Measurements from ENCODE around the gene SLC25A14.

Gene SLC25A14

GRCh38 chrX:130415201-130415600 lies 75.5 kb downstream of the SLC25A14 start:
- Histone ChIP-seq H3K27me3 (ENCODE audit: insufficient read depth, low read length) (no peaks in the 10 kb centered on the region), H3K27ac (ENCODE audit: low read depth, low read length, poor library complexity, severe bottlenecking) (no peak overlapping the region), H3K79me2 (ENCODE audit: insufficient read depth, low read length) (no peaks in the 10 kb centered on the region)

GRCh38 chrX:130416785-130417184 lies 77.1 kb downstream of the SLC25A14 start:
- H3K4me3 ChIP-seq (ENCODE audit: low read depth, low read length, poor library complexity, severe bottlenecking): no peak overlapping the region
- peaks cover 10% of the 10 kb centered on the region for H3K4me1 ChIP-seq (ENCODE audit: insufficient read depth, low read length, severe bottlenecking)
- H3K36me3 ChIP-seq (ENCODE audit: insufficient read depth, low read length): peaks cover 10% of the 10 kb centered on the region
- H3K4me2 ChIP-seq (ENCODE audit: low read length): no peak overlapping the region
- H3K9me2 ChIP-seq (ENCODE audit: low read depth, low read length): no peaks in the 10 kb centered on the region
- no peaks in the 10 kb centered on the region for H3K79me2 ChIP-seq (ENCODE audit: insufficient read depth, low read length)
- H4K20me1 ChIP-seq (ENCODE audit: insufficient read depth, low read length): no peaks in the 10 kb centered on the region
- no peak overlapping the region for H3K9ac ChIP-seq (ENCODE audit: low read length)
- H3F3A ChIP-seq (ENCODE audit: insufficient read depth, low read length): no peaks in the 10 kb centered on the region
- H3K27ac ChIP-seq (ENCODE audit: low read depth, low read length, poor library complexity, severe bottlenecking): no peak overlapping the region
- H2AFZ ChIP-seq (ENCODE audit: low read length): no peak overlapping the region
- no peaks in the 10 kb centered on the region for H3K9me3 ChIP-seq (ENCODE audit: low read length)
- no peaks in the 10 kb centered on the region for H3K27me3 ChIP-seq (ENCODE audit: insufficient read depth, low read length)
- TF ChIP-seq, protein P1, sequence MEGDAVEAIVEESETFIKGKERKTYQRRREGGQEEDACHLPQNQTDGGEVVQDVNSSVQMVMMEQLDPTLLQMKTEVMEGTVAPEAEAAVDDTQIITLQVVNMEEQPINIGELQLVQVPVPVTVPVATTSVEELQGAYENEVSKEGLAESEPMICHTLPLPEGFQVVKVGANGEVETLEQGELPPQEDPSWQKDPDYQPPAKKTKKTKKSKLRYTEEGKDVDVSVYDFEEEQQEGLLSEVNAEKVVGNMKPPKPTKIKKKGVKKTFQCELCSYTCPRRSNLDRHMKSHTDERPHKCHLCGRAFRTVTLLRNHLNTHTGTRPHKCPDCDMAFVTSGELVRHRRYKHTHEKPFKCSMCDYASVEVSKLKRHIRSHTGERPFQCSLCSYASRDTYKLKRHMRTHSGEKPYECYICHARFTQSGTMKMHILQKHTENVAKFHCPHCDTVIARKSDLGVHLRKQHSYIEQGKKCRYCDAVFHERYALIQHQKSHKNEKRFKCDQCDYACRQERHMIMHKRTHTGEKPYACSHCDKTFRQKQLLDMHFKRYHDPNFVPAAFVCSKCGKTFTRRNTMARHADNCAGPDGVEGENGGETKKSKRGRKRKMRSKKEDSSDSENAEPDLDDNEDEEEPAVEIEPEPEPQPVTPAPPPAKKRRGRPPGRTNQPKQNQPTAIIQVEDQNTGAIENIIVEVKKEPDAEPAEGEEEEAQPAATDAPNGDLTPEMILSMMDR (IDR thresholded peaks at IDR 0.05; ENCODE audit: low read length): no peak
- TF ChIP-seq EZH2 (IDR thresholded peaks at IDR 0.05; ENCODE audit: borderline replicate concordance, low read length): no peak

More at GRCh38 chrX:130415201-130415600, 75.5 kb downstream of the SLC25A14 start:
- H3K4me1 ChIP-seq (ENCODE audit: insufficient read depth, low read length, severe bottlenecking): peaks cover 10% of the 10 kb centered on the region
- no peaks in the 10 kb centered on the region for H3K9me3 ChIP-seq (ENCODE audit: low read length)
- TF ChIP-seq, protein P1 (IDR thresholded peaks at IDR 0.05; ENCODE audit: low read length): no peak
- TF ChIP-seq EZH2 (IDR thresholded peaks at IDR 0.05; ENCODE audit: borderline replicate concordance, low read length): no peak
- no peaks in the 10 kb centered on the region for H3F3A ChIP-seq (ENCODE audit: insufficient read depth, low read length)
- no peak overlapping the region for H3K9ac ChIP-seq (ENCODE audit: low read length)
- no peak overlapping the region for H2AFZ ChIP-seq (ENCODE audit: low read length)
- H3K36me3 ChIP-seq (ENCODE audit: insufficient read depth, low read length): peaks cover 18% of the 10 kb centered on the region
- no peaks in the 10 kb centered on the region for H3K9me2 ChIP-seq (ENCODE audit: low read depth, low read length)
- no peak overlapping the region for H3K4me2 ChIP-seq (ENCODE audit: low read length)
- no peaks in the 10 kb centered on the region for H4K20me1 ChIP-seq (ENCODE audit: insufficient read depth, low read length)
- no peak overlapping the region for H3K4me3 ChIP-seq (ENCODE audit: low read depth, low read length, poor library complexity, severe bottlenecking)

GRCh38 chrX:130418066-130418465 lies 78.3 kb downstream of the SLC25A14 start:
- no peak overlapping the region for H3K9ac ChIP-seq (ENCODE audit: low read length)
- no peaks in the 10 kb centered on the region for H3K79me2 ChIP-seq (ENCODE audit: insufficient read depth, low read length)
- H4K20me1 ChIP-seq (ENCODE audit: insufficient read depth, low read length): no peaks in the 10 kb centered on the region
- H3K27ac ChIP-seq (ENCODE audit: low read depth, low read length, poor library complexity, severe bottlenecking): no peak overlapping the region
- H3K9me2 ChIP-seq (ENCODE audit: low read depth, low read length): no peaks in the 10 kb centered on the region
- H3K4me2 ChIP-seq (ENCODE audit: low read length): no peak overlapping the region
- H3K36me3 ChIP-seq (ENCODE audit: insufficient read depth, low read length): peaks cover 10% of the 10 kb centered on the region
- no peaks in the 10 kb centered on the region for H3F3A ChIP-seq (ENCODE audit: insufficient read depth, low read length)
- no peak for TF ChIP-seq EZH2 (IDR thresholded peaks at IDR 0.05; ENCODE audit: borderline replicate concordance, low read length)
- TF ChIP-seq, protein P1 (IDR thresholded peaks at IDR 0.05; ENCODE audit: low read length): no peak
- no peak overlapping the region for H2AFZ ChIP-seq (ENCODE audit: low read length)
- no peaks in the 10 kb centered on the region for H3K27me3 ChIP-seq (ENCODE audit: insufficient read depth, low read length)
- peaks cover 10% of the 10 kb centered on the region for H3K4me1 ChIP-seq (ENCODE audit: insufficient read depth, low read length, severe bottlenecking)
- H3K4me3 ChIP-seq (ENCODE audit: low read depth, low read length, poor library complexity, severe bottlenecking): no peak overlapping the region
- no peaks in the 10 kb centered on the region for H3K9me3 ChIP-seq (ENCODE audit: low read length)
